GM19468 (cell line): ENCODE measurements around the gene GPR78.

Experiments
- ATAC-seq: cut with Tn5 transposase; IDR thresholded peaks from one replicate; pipeline ENCODE4 v1.9.1; 2021; ENCODE audit warnings: mild to moderate bottlenecking, moderate library complexity, moderate number of reproducible peaks; ENCODE audit not compliant: unreplicated experiment; ENCODE audit errors: extremely low read depth

Gene GPR78

GRCh38 chr4:8546766-8547107 lies 33.5 kb upstream of the GPR78 start:
- ATAC-seq, result no peak

GRCh38 chr4:8547108-8547911 lies 32.9 kb upstream of the GPR78 start:
- ATAC-seq, result no peak

GRCh38 chr4:8547912-8548730 lies 32.1 kb upstream of the GPR78 start:
- ATAC-seq, result no peak

- no peak for ATAC-seq
Measured at GRCh38 chr4:8548731-8549351, 31.4 kb upstream of the GPR78 start.

- ATAC-seq, result no peak
Measured at GRCh38 chr4:8549352-8549931, 30.8 kb upstream of the GPR78 start.

- ATAC-seq, result no peak
Measured at GRCh38 chr4:8550691-8551090, 29.5 kb upstream of the GPR78 start.

- no peak for ATAC-seq
Measured at GRCh38 chr4:8552024-8552423, 28.2 kb upstream of the GPR78 start.

- no peak for ATAC-seq
Measured at GRCh38 chr4:8552581-8553205, 27.5 kb upstream of the GPR78 start.

GRCh38 chr4:8553216-8553615 lies 27.0 kb upstream of the GPR78 start:
- no peak for ATAC-seq

GRCh38 chr4:8553991-8554405 lies 26.2 kb upstream of the GPR78 start:
- no peak for ATAC-seq

- ATAC-seq, result no peak
Measured at GRCh38 chr4:8554555-8555100, 25.6 kb upstream of the GPR78 start.

- no peak for ATAC-seq
Measured at GRCh38 chr4:8555716-8556115, 24.5 kb upstream of the GPR78 start.

GRCh38 chr4:8556341-8557150 lies 23.6 kb upstream of the GPR78 start:
- no peak for ATAC-seq

- ATAC-seq, result no peak
Measured at GRCh38 chr4:8557151-8558076, 22.8 kb upstream of the GPR78 start.

- no peak for ATAC-seq
Measured at GRCh38 chr4:8558080-8558960, 21.9 kb upstream of the GPR78 start.

- no peak for ATAC-seq
Measured at GRCh38 chr4:8559011-8559410, 21.2 kb upstream of the GPR78 start.

- ATAC-seq, result no peak
Measured at GRCh38 chr4:8559524-8560264, 20.5 kb upstream of the GPR78 start.
